ENCODE measurements around the gene CISD3.
"Not testable (repeated sequence)": the region's sequence is repeated elsewhere in the genome, so short reads cannot be mapped to it uniquely, and the experiment has no call there.

The CISD3 gene

DNA sequence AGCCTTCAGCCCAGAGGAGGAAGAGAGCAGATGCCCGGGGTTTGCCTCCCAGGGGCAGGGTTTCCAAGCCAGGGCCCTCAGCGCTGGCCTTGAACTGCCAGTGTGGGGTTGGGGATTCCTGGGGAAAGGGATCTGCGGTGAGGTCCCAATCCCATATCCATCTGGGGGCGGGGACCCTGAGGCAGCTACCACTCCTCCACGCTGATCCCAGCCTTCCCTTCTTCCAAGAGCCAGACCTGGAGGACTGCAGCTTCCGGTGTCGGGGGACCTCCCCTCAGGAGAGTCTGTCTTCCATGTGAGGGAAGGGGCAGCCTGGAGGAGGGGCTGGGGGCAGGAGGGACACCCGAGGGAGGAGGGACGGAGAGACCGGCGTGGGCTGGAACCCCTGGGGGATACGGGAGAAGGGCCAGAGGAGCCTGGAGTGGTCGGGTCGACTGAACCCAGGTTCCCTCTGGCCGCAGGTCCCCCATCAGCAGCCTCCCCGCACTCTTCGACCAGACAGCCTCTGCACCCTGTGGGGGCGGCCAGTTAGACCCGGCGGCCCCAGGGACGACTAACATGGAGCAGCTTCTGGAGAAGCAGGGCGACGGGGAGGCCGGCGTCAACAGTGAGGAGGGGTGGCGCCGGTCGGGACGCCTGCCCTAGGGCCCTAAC lies 10.7 kb upstream of the CISD3 start:
- no peak for TF ChIP-seq Cebpa-rat (IDR thresholded peaks at IDR 0.05)
- no peak overlapping the region for H3K4me2 ChIP-seq
- peaks cover 81 to 99% (median 92%) of the 10 kb centered on the region in 11 experiments for H3K36me3 ChIP-seq
- no peaks in the 10 kb centered on the region for H3K9me3 ChIP-seq (replicated peaks in 1 of 11)
- peak overlapping the region in 2 of 11 experiments; percentile 2 to 31; a peak in 2 of 22 replicates for H3K9ac ChIP-seq
- H4K20me1 ChIP-seq: peaks cover 0 to 21% (median 5%) of the 10 kb centered on the region in 11 experiments; a peak in 7 of 22 replicates
- H3K4me1 ChIP-seq: peaks cover 36 to 79% (median 58%) of the 10 kb centered on the region in 10 experiments
- no peaks in the 10 kb centered on the region for H3K27me3 ChIP-seq
- H3K4me3 ChIP-seq: no peak overlapping the region
- peak overlapping the region in 4 of 11 experiments; percentile 16 to 27 (median 25); a peak in 5 of 22 replicates for H3K27ac ChIP-seq

DNA sequence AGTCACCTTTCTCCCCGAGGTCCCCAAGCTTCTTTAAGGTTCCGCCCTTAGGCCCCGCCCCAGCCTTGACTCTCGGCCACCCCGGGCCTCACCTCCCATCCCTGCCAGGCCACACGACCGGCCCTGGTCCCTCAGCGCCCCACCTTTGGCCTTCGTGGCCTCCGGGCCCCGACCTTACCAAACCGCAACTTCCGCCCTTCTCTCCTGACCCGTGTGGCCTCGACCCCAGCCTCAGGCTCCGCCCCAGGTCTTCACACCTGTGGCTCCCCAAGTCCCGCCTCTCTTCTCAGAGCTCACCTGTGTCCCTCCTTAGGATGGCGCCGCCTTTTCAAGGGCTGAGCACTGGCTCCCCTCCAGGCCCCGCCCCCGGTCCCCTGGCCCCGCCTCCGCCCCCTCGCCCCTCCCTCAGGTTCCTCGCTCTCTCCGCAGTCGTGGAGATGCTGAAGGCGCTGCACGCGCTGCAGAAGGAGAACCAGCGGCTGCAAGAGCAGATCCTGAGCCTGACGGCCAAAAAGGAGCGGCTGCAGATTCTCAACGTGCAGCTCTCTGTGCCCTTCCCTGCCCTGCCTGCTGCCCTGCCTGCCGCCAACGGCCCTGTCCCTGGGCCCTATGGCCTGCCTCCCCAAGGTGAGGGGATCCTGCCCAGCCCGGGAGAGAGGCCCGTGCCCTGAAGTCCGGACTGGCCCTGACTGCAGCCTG lies 10.0 kb upstream of the CISD3 start:
- no peaks in the 10 kb centered on the region for H3K9me3 ChIP-seq (replicated peaks in 1 of 11)
- peak overlapping the region in 3 of 11 experiments; percentile 2 to 31 (median 21); a peak in 3 of 22 replicates for H3K9ac ChIP-seq
- H3K27ac ChIP-seq: peak overlapping the region in 3 of 11 experiments; percentile 16 to 27 (median 25); a peak in 5 of 22 replicates
- H4K20me1 ChIP-seq: peaks cover 0 to 21% (median 5%) of the 10 kb centered on the region in 11 experiments; a peak in 7 of 22 replicates
- peaks cover 83 to 99% (median 92%) of the 10 kb centered on the region in 11 experiments for H3K36me3 ChIP-seq
- no peaks in the 10 kb centered on the region for H3K27me3 ChIP-seq
- TF ChIP-seq Cebpa-rat (IDR thresholded peaks at IDR 0.05): no peak
- peak overlapping the region in 5 of 11 experiments; percentile 13 to 67 (median 49); a peak in 7 of 22 replicates for H3K4me2 ChIP-seq
- H3K4me1 ChIP-seq: peaks cover 36 to 79% (median 58%) of the 10 kb centered on the region in 10 experiments
- no peak overlapping the region for H3K4me3 ChIP-seq

DNA sequence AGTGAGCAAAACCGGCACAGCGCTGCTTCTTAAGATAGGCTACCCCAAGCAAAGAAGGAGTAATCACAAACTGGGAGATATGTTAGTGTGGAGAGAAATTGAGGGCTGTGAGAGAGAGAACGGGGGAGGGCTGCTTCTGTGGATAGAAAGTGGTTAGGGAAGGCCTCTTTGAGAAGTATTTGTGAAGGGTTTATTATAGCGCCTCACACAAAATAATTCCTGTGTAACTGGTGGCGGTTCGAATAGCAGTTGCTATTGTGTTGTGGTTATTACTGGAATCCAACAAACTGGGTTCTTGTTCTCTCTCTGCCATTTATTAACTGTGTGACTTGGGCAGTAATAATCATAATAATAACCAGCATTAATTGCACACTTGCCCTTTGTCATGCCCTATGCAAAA lies 9.2 kb upstream of the CISD3 start:
- peak overlapping the region in 1 of 11 experiments; percentile 5; a peak in 1 of 22 replicates for H3K27ac ChIP-seq
- peaks cover 0 to 21% (median 4%) of the 10 kb centered on the region in 11 experiments; a peak in 7 of 22 replicates for H4K20me1 ChIP-seq
- peaks cover 36 to 79% (median 59%) of the 10 kb centered on the region in 10 experiments for H3K4me1 ChIP-seq
- no peaks in the 10 kb centered on the region for H3K9me3 ChIP-seq (replicated peaks in 1 of 11)
- H3K9ac ChIP-seq: peak overlapping the region in 2 of 11 experiments; percentile 2 to 21; a peak in 2 of 22 replicates
- H3K4me3 ChIP-seq: no peak overlapping the region
- peak overlapping the region in 6 of 11 experiments; percentile 13 to 67 (median 52); a peak in 7 of 22 replicates for H3K4me2 ChIP-seq
- H3K36me3 ChIP-seq: peaks cover 81 to 96% (median 89%) of the 10 kb centered on the region in 11 experiments
- TF ChIP-seq Cebpa-rat (IDR thresholded peaks at IDR 0.05): no peak
- H3K27me3 ChIP-seq: no peaks in the 10 kb centered on the region

DNA sequence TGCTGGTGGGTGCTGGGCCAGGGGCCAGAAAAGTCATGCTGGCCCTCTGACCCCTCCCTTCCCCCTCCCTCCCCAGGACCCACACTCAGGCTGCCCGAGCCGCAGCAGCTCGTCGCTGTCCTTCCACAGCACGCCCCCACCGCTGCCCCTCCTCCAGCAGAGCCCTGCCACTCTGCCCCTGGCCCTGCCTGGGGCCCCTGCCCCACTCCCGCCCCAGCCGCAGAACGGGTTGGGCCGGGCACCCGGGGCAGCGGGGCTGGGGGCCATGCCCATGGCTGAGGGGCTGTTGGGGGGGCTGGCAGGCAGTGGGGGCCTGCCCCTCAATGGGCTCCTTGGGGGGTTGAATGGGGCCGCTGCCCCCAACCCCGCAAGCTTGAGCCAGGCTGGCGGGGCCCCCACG lies 8.3 kb upstream of the CISD3 start:
- peak overlapping the region in 10 of 11 experiments; percentile 21 to 67 (median 52); a peak in 16 of 22 replicates for H3K4me2 ChIP-seq
- no peaks in the 10 kb centered on the region for H3K27me3 ChIP-seq
- H4K20me1 ChIP-seq: peaks cover 0 to 21% (median 4%) of the 10 kb centered on the region in 11 experiments; a peak in 5 of 22 replicates
- H3K9me3 ChIP-seq (replicated peaks in 1 of 11): no peaks in the 10 kb centered on the region
- H3K9ac ChIP-seq: peak overlapping the region in 6 of 11 experiments; percentile 6 to 59 (median 36); a peak in 8 of 22 replicates
- no peak for TF ChIP-seq Cebpa-rat (IDR thresholded peaks at IDR 0.05)
- H3K4me3 ChIP-seq: no peak overlapping the region
- H3K27ac ChIP-seq: peak overlapping the region in 5 of 11 experiments; percentile 15 to 35 (median 28); a peak in 4 of 22 replicates
- peaks cover 38 to 79% (median 62%) of the 10 kb centered on the region in 10 experiments for H3K4me1 ChIP-seq
- peaks cover 73 to 90% (median 80%) of the 10 kb centered on the region in 11 experiments for H3K36me3 ChIP-seq

DNA sequence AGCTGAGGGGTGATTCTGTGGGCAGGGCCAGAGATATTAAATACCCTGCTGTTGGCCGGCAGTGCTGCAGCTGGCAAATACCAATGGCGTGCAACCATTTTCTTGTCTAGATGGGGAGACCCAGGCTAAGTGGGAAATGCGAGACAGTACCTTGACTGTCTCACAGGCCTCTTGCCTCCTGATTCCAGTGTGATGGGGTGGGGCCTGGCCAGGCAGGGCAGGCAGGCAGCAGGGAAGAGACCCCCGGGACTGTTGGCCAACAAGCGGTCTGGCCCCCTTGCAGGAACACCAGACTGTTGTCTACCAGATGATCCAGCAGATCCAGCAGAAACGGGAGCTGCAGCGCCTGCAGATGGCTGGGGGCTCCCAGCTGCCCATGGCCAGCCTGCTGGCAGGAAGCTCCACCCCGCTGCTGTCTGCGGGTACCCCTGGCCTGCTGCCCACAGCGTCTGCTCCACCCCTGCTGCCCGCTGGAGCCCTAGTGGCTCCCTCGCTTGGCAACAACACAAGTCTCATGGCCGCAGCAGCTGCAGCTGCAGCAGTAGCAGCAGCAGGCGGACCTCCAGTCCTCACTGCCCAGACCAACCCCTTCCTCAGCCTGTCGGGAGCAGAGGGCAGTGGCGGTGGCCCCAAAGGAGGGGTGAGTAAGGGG lies 5.7 kb upstream of the CISD3 start:
- Histone ChIP-seq H3K9ac (peak overlapping the region in 8 of 11 experiments; percentile 4 to 49 (median 18); a peak in 7 of 22 replicates), H3K4me3 (no peak overlapping the region), H3K27me3 (no peaks in the 10 kb centered on the region), H3K4me2 (peak overlapping the region; percentile 15 to 97 (median 90)), H3K36me3 (peaks cover 47 to 72% (median 62%) of the 10 kb centered on the region in 11 experiments), H3K4me1 (peaks cover 65 to 94% (median 86%) of the 10 kb centered on the region in 10 experiments), H3K27ac (peak overlapping the region in 8 of 11 experiments; percentile 27 to 94 (median 44); a peak in 12 of 22 replicates), H3K9me3 (replicated peaks in 1 of 11) (peaks cover 0 to 6% (median 0%) of the 10 kb centered on the region in 11 experiments; a peak in 1 of 22 replicates), H4K20me1 (peaks cover 0 to 13% (median 4%) of the 10 kb centered on the region in 11 experiments; a peak in 4 of 22 replicates)
- no peak for TF ChIP-seq Cebpa-rat (IDR thresholded peaks at IDR 0.05)

DNA sequence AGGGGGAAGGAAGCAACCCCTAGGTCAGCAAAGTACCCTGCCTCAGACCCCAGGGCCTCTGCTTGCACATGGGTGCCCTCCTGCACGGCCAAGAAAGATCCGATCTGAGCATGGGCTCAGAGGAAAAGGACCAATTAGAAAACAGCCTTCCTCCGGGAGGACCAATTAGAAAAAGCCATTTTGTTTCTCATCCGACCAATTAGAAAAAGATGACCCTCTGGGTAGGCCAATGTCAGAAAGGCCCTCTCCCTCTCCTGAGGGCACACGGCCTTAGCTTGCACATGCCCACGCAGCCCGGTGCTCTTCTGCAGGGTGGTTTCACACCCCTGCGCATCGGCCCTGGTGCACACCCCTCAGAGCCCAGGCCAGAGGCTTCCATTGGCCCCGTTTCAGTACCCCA lies 5.1 kb upstream of the CISD3 start:
- TF ChIP-seq Cebpa-rat (IDR thresholded peaks at IDR 0.05): no peak

DNA sequence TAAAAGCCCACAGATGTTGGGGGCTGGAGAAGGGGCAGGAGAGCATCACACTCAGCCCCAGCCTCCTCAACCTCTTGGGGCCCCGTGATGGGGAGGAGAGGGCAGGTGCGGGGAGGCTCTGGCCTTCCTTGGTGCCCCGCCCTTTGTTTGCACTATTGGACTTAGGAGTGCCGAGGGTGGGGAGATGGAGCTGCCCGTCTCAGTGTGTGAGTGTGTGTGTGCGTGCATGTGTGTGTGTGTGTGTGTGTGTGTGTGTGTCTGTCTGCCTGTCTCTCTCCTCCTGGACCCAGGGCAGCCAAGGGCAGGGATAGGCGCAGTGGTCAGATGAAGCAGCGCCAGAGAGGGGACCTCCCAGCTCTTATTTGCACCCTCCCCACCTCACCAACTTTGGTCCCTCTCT lies 4.0 kb upstream of the CISD3 start:
- Histone ChIP-seq H3K4me2 (peak overlapping the region; percentile 42 to 98 (median 92); a peak in 16 of 22 replicates), H3K27ac (peak overlapping the region in 8 of 11 experiments; percentile 8 to 95 (median 92); a peak in 11 of 22 replicates), H3K4me1 (peaks cover 75 to 93% (median 89%) of the 10 kb centered on the region in 10 experiments), H3K36me3 (peaks cover 33 to 55% (median 47%) of the 10 kb centered on the region in 11 experiments)
- H3K9me3 ChIP-seq (replicated peaks in 1 of 11); H3K9ac ChIP-seq; H4K20me1 ChIP-seq; H3K27me3 ChIP-seq; H3K4me3 ChIP-seq: not testable (repeated sequence)

More for the DNA sequence above, 5.1 kb upstream of the CISD3 start:
- no peaks in the 10 kb centered on the region for H3K27me3 ChIP-seq
- H3K36me3 ChIP-seq: peaks cover 42 to 66% (median 57%) of the 10 kb centered on the region in 11 experiments
- peak overlapping the region in 5 of 11 experiments; percentile 8 to 49 (median 37); a peak in 6 of 22 replicates for H3K9ac ChIP-seq
- peaks cover 0 to 10% (median 3%) of the 10 kb centered on the region in 11 experiments; a peak in 4 of 22 replicates for H4K20me1 ChIP-seq
- H3K4me1 ChIP-seq: peaks cover 69 to 94% (median 91%) of the 10 kb centered on the region in 10 experiments
- peaks cover 0 to 6% (median 0%) of the 10 kb centered on the region in 11 experiments; a peak in 1 of 22 replicates for H3K9me3 ChIP-seq (replicated peaks in 1 of 11)
- H3K4me2 ChIP-seq: peak overlapping the region in 10 of 11 experiments; percentile 15 to 97 (median 91); a peak in 19 of 22 replicates
- H3K4me3 ChIP-seq: no peak overlapping the region
- peak overlapping the region in 8 of 11 experiments; percentile 12 to 94 (median 46); a peak in 13 of 22 replicates for H3K27ac ChIP-seq

DNA sequence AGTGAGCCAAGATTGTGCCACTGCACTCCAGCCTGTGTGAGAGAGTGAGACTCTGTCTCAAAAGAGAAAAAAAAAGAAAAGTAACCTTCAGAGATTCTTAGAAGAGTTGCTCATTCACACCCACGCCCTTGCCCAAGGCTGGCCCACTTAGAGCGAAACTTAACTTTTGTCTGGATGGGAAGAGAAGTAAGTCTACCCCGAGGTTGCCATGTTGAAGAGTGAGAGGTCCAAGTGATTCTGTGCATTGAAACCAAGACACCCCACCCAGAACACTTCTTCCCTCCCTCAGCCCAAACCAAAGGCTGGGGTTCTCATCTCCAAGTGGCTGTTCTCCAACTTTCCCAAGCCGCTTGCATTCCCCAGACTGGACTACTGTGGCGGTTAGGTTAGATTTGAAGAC lies 2.4 kb upstream of the CISD3 start:
- peak overlapping the region; percentile 1 to 95 (median 90); a peak in 21 of 22 replicates for H3K27ac ChIP-seq
- peaks cover 0 to 6% (median 0%) of the 10 kb centered on the region in 11 experiments; a peak in 1 of 22 replicates for H3K9me3 ChIP-seq (replicated peaks in 1 of 11)
- H3K36me3 ChIP-seq: peaks cover 24 to 46% (median 37%) of the 10 kb centered on the region in 11 experiments
- H3K27me3 ChIP-seq: no peaks in the 10 kb centered on the region
- peak overlapping the region in 9 of 11 experiments; percentile 45 to 86 (median 83); a peak in 17 of 22 replicates for H3K9ac ChIP-seq
- H4K20me1 ChIP-seq: peaks cover 3 to 15% (median 13%) of the 10 kb centered on the region in 11 experiments; a peak in 12 of 22 replicates
- peak overlapping the region; percentile 87 to 98 (median 96) for H3K4me2 ChIP-seq
- H3K4me3 ChIP-seq: peak overlapping the region in 9 of 10 experiments; percentile 1 to 57 (median 36); a peak in 11 of 20 replicates
- no peak for TF ChIP-seq Cebpa-rat (IDR thresholded peaks at IDR 0.05)
- peaks cover 80 to 95% (median 90%) of the 10 kb centered on the region in 10 experiments for H3K4me1 ChIP-seq
